GM19099 (cell line): ENCODE results near the gene ETDB.
"Not testable (repeated sequence)": the region's sequence is repeated elsewhere in the genome, so short reads cannot be mapped to it uniquely, and the experiment has no call there.

Experiments used
- POLR2A ChIP-seq: IDR thresholded peaks from 3 replicates; pipeline ENCODE4 v1.6.1; 2011; ENCODE audit warnings: low read depth; ENCODE audit not compliant: insufficient read length; ENCODE audit errors: extremely low read depth

Gene ETDB

GRCh38 chrX:135120056-135120576 is at the start of gene ETDB:
Gene ETDB, minus strand, starts transcription at chrX:135120526. Its CDS starts 1,265 bp downstream, at chrX:135119261.
- not testable (repeated sequence) for TF ChIP-seq POLR2A

GRCh38 chrX:135168486-135168885 is 48.2 kb upstream of the ETDB start:
- no peak for TF ChIP-seq POLR2A

- TF ChIP-seq POLR2A = no peak
These were observed 5.9 kb downstream of the ETDB start for GRCh38 chrX:135114392-135114791.

- TF ChIP-seq POLR2A = no peak
These were observed 7.6 kb downstream of the ETDB start for GRCh38 chrX:135112743-135113142.

DNA sequence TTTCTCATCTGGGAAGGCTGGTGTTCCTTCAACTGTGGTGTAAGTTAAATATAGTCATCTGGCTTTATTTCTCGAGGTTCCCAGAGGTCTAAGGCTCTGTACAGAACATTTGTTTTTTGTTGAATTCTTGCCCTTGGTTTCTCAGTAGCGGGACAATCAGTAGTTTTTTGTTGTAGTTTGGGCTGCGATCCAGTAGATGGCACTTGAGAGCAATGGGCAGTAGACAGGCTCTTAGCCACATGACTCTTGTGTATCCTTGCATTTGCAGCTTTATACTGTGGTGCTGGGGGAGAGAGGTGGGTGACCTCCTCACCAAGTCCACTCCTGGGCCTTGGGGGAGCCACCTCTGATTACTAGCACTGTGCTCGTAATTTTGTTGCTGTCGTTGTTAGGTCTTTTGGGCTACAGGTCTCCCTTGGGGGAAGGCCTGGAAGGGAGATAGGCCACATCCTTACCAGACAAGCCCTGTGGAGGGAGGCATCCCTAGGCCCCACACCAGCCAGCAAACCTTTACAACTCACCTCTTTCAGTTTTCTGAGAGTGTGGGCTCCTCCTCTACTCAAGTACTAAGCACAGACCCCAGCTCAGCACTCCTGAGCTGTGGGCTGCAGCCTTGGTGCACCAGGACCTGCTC is 8.1 kb downstream of the ETDB start:
- TF ChIP-seq POLR2A = no peak

DNA sequence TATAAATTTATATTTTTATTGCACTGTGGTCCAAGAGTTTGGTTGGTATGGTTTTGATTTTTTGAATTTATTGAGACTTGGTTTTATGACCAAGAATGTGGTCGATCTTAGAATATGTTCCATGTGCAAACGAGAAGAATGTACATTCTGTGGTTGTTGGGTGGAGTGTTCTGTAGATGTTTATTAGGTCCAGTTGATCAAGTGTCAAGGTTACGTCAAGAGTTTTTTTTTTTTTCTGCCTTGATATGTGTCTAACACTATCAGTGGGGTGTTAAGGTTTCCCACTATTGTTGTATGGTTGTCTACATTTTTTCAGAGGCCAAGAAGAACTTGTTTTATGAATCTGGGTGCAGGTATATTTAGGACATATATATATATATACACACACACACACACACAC is 10.8 kb downstream of the ETDB start:
- no peak for TF ChIP-seq POLR2A

DNA sequence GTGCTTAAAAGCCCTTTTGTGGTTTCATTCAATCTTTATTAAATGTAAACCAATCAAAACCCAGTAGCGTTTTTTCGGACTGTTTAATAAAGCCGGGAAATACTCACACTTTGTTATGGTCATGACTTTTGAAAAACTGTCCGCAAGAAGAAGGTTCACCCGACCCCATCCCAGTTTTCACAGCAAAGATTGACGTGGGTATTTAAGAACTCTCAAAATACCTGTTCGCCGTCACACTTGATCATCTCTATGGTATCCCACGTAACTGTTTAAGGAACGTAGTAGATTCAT is 20.9 kb downstream of the ETDB start:
- no peak for TF ChIP-seq POLR2A

DNA sequence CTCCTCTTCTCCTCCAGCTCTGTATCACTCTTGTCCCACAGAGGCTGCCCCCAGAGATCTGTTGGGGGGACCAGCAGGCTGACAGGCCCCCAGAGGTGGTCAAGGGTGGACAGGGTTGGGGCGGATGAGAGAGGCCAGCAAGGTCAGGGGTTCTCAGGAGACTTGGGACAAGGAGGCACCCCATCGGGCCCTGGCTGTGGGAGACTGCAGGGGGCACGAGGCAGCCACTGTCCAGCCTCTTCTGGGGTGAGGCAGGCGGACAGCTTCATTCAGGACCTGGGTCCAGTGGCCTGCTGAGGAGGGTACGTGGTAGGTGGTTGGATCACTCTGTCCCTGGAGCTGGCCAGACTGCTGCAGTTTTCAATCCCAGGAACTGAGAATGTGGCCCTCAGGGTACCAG is 24.6 kb downstream of the ETDB start:
- TF ChIP-seq POLR2A = no peak

GRCh38 chrX:135094726-135095125 is 25.6 kb downstream of the ETDB start:
- no peak for TF ChIP-seq POLR2A

DNA sequence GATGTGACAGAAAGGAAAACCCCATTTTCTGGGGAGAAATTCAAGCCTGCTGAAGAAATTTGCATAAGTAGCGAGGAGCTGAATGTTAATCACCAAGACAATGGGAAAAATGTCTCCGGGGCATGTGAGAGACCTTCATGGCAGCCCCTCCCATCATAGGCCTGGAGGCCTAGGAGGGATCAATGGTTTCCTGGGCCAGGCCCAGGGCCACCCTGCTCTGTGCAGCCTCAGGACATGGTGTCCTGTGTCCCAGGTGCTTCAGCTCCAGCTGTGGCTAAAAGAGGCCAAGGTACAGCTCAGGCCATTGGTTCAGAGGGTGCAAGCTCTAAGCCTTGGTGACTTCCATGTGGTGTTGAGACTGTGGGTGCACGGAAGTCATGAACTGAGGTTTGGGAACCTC is 31.2 kb downstream of the ETDB start:
- TF ChIP-seq POLR2A = no peak

GRCh38 chrX:135087867-135088266 is 32.5 kb downstream of the ETDB start:
- TF ChIP-seq POLR2A = no peak

GRCh38 chrX:135086197-135086854 is 34.0 kb downstream of the ETDB start:
- no peak for TF ChIP-seq POLR2A

DNA sequence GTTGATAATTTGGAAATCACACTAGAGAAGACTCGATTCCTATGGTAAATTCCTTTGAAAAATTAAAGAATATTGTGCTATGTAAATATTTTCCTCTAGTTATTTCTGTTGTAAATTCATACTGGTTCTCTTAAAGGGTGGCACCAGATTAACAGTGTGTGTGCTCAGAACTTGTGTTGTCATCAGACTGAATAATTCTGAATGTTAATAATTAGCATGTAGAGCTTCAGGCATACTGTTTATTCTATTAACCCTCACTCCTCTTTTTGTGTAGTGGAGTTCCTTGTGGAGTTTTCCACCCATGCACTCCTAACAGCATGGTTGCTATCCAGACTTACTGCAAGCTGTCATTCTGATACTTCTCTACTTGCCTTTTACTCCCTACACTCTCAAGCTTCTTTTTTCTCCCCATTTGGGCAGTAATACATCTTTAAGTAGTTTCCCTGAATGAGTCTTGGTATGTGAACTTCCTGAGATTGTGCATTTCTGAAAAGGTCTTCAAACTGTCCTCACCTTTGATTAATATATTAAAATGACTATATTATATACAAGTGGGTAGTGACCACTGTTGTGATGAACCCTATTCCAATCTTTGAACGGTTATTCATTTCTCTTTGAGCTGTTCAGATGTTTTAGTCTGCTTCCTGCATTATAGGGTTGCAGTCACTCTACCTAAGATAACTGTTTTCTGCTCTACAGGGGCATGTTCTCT is 38.5 kb downstream of the ETDB start:
- no peak for TF ChIP-seq POLR2A
